HG03196 (cell line): Measurements from ENCODE around the gene OR6T1.

Experiments
- ATAC-seq: cut with Tn5 transposase; IDR thresholded peaks from one replicate; pipeline ENCODE4 v1.9.1; 2021; ENCODE audit not compliant: unreplicated experiment

The OR6T1 gene

DNA sequence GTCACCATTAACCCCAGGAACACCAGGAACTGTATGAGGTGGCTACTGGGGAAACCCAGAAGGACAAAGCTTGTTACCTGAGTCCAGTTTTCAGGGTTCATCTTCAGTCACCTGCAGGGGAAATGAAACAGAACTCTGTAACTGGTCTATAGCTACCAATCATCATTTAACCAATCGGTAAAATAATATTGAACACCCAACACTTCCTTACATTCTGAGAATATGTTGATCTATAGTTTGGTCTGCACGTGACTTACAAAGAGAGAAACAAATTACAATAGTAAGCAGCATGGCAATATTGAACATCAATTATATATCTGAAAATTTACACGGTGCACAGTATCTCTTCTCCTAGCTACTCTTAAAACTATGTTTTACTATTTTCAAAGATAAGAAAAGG lies at the start of gene OR6T1:
TSS of gene OR6T1 (minus strand) at position 101 of the 400 bp plus-strand sequence. CDS start at position 101, 0 bp downstream.
- no peak for ATAC-seq

- no peak for ATAC-seq
These were observed 35.7 kb upstream of the OR6T1 start for GRCh38 chr11:123979311-123979710.

- ATAC-seq: no peak
These were observed 34.2 kb upstream of the OR6T1 start, which contains the start of gene OR10S1 for GRCh38 chr11:123977731-123978347. TSS of gene OR10S1 (minus strand) at chr11:123977781. CDS start at chr11:123977664, 117 bp downstream.

GRCh38 chr11:123976770-123977560 lies 33.3 kb upstream of the OR6T1 start:
- ATAC-seq: no peak

DNA sequence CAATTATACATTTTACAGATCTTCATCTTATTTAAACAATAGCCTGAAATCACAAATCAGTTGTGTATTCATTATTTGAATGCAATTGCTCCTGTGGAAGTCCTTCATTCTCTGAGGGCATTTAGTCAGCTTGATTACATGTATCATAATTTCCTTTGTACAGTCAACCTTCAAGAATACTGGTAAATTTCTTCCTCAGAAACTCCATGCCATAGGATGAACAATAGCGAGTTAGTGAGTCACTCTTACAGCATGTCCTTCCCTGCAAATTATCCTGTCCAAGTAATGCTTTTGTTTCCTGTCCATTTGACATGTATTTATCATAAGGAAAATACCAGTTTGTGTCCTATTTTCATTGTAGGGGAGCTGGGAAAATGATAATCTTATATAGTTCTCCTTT lies 30.2 kb upstream of the OR6T1 start:
- no peak for ATAC-seq

DNA sequence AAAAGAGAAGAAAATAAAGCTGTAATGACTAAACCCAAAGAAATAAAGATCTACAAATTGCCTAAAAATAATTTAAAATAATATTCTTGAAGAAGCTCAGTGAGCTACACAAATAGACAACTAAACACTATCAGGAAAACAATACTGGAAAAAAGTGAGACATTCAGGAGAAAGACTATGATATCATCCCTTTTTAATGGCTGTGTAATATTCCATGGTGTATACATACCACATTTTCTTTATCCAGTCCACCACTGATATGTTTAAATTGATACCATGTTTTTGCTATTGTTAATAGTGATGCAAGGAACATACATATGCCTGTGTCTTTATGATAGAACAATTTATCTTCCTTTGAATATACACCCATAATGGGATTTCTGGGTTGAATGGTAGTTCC lies 13.1 kb upstream of the OR6T1 start:
- ATAC-seq: no peak

- no peak for ATAC-seq
These were observed 1.5 kb upstream of the OR6T1 start for GRCh38 chr11:123945132-123945531.

DNA sequence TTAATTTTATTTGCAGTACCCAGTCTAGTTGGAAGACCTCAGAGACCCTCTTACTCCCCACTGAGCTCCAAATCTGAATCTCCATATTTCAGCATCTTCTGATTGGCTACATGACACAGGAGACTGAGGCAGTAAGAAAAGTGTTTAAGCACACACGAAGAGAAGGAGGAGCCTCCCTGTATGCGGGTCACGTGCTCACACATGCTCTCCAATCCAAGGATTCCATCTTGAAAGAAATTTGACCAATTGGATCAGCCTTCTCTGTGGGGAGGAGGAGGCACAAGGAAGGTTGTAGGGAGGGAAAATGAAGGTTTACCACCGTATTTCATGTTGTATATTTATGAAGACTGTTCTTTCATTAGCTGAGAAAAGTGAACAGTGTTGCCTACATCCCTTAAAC lies 1.2 kb downstream of the OR6T1 start:
- ATAC-seq: no peak

- no peak for ATAC-seq
These were observed 4.3 kb downstream of the OR6T1 start, which contains the start of gene OR4D5 for GRCh38 chr11:123939317-123939716. TSS of gene OR4D5 (plus strand) at chr11:123939617. CDS start at chr11:123939617, 0 bp downstream.

GRCh38 chr11:123924027-123924426 lies 19.6 kb downstream of the OR6T1 start:
- no peak for ATAC-seq

GRCh38 chr11:123920943-123921342 lies 22.7 kb downstream of the OR6T1 start:
- no peak for ATAC-seq

GRCh38 chr11:123905826-123906225 lies 37.8 kb downstream of the OR6T1 start:
- ATAC-seq: no peak

DNA sequence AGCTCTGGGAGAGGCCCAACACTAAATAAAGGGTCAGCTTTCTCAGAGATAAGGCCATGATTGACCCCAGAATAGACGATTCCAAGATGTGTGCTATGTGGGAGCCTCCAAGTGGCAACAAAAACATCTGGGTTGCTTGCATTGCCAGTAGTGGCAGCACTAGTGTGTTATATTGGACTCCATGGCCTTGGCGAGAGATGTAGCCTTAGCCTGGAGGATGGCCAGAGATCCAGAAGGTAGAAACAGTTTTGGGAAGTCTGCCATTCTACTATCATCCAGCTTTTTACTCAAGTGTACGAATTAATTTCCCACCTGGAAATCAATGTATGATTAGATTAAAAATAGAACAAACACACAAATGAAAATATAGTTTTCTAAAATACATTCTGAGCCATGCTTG lies 38.7 kb downstream of the OR6T1 start:
- no peak for ATAC-seq

DNA sequence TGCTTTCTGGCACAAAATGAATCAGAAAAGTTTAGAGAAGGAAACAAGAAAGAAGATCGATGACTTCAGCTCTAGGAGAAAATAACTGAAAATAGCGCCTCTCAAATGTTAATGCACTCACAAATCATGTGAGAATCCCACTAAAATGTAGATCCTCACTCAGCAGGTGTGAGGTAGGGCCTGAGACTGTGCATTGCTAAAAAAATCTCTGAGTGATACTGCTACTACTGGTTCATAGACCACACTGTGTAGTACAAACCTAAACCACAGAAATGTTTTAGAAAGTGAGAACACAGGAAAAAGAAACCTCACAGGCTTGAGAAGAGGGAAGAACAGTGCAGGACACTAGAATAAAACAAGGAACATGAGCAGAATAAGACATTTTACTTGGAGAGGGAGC lies 39.7 kb downstream of the OR6T1 start:
- peak; percentile 78 for ATAC-seq

GRCh38 chr11:123901867-123902266 lies 41.8 kb downstream of the OR6T1 start, which contains the start of gene OR8D4:
TSS of gene OR8D4 (plus strand) at chr11:123902167. CDS start at chr11:123906432, 4,265 bp downstream.
- ATAC-seq: no peak

DNA sequence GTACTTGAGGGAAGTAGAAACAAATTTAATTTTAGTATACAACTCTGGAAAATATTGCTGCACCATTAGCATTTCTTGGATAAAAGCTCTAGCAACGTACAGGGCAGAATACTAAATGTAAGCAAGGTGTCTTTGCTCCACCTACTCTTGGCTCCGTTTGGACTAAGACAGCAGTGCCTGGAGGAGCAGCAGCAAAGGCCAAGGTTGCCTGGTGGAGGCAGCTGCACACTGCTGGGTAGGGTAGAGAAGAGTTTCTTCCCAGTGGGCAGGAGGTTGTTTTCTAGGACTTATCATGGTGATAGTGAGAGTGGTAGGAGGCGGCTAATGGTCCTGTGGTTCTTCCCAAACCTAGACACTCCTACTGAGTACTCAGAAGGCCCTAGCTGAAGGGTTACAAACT lies 43.8 kb downstream of the OR6T1 start:
- ATAC-seq: no peak
